Measurements from ENCODE around the gene GRB2.
A peak's percentile ranks its signal among the peaks of the same experiment; 100 is the strongest.
"Not testable (repeated sequence)": the region's sequence is repeated elsewhere in the genome, so short reads cannot be mapped to it uniquely, and the experiment has no call there.

Gene GRB2

DNA sequence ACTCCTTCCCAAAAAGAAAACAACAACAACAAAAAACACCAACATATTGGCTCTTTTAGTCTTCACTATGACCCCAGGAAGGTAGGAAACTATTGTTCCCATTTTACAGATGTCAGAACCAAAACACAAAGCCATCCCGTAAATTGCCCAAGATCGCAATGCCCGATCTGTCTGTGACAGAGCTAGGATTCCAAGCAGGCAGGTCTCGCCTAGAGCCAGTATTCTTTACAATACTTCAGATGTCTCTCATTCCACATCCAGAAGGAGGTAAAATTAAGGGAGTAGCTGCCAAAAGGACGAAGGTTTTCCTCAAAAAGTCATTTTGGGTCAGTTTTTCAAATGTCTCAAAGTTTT, 21.7 kb downstream of the GRB2 start:
- H3K4me1 Mint-ChIP-seq (ENCODE audit: low read depth) = peaks cover 55% of the 10 kb centered on the region
- no peaks in the 10 kb centered on the region for H3K27me3 Mint-ChIP-seq
- H3K36me3 Mint-ChIP-seq (ENCODE audit: low read depth) = peaks cover 21% of the 10 kb centered on the region
- H3K9me3 Mint-ChIP-seq = no peaks in the 10 kb centered on the region
- peak overlapping the region; percentile 7 for H3K27ac Mint-ChIP-seq
- no peak overlapping the region for H3K4me3 Mint-ChIP-seq

DNA sequence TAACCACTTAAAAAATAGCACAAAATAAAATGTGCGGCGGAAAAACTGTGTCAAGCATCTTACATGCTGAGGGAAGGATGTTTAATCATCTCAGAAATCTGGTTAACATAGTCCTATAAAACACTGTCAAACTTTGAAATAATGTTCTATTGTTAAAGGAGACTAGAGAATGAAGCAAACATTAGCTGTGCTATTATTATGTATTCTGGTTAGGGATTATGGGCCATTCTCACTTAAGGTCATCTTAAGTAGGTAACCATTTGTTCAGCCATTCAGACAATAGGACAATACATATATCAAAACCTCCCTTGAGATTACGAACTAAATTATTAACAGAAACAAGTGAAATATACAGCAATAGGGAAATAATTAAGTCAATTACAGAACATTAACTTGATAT, 24.7 kb downstream of the GRB2 start:
- H3K4me1 Mint-ChIP-seq (ENCODE audit: low read depth) = peaks cover 52% of the 10 kb centered on the region
- H3K9me3 Mint-ChIP-seq = no peaks in the 10 kb centered on the region
- H3K27me3 Mint-ChIP-seq = no peaks in the 10 kb centered on the region
- no peak overlapping the region for H3K4me3 Mint-ChIP-seq
- peaks cover 25% of the 10 kb centered on the region for H3K36me3 Mint-ChIP-seq (ENCODE audit: low read depth)
- H3K27ac Mint-ChIP-seq = peak overlapping the region; percentile 45

DNA sequence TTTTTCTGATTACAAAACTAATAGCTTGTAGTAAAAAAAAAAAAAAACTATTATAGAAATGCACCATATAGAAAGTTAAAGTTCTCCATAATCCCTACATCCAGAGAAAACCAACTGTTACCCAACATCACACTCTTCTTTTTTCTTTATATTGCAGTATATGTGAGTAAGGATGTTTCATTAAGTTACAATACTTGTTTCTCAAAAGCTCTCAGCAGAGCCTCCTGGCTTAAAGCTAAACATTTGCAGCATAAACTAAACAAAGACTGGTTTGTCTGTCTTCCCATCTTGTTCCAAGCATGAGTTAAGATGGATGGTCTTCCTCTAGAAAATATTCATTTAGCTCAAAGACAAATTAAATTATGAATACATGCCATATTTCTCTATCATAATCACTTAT, 25.2 kb downstream of the GRB2 start:
- Mint-ChIP-seq H3K27ac (peak overlapping the region; percentile 45), H3K4me3 (no peak overlapping the region), H3K9me3 (no peaks in the 10 kb centered on the region), H3K4me1 (ENCODE audit: low read depth) (peaks cover 54% of the 10 kb centered on the region), H3K36me3 (ENCODE audit: low read depth) (peaks cover 27% of the 10 kb centered on the region), H3K27me3 (no peaks in the 10 kb centered on the region)

- not testable (repeated sequence) for H3K27me3 Mint-ChIP-seq, H3K9me3 Mint-ChIP-seq, H3K27ac Mint-ChIP-seq, H3K4me3 Mint-ChIP-seq
- peaks cover 56% of the 10 kb centered on the region for H3K4me1 Mint-ChIP-seq (ENCODE audit: low read depth)
- H3K36me3 Mint-ChIP-seq (ENCODE audit: low read depth) = peaks cover 34% of the 10 kb centered on the region
Observed at GRCh38 chr17:75379426-75379825, 26.1 kb downstream of the GRB2 start.

GRCh38 chr17:75373280-75373679, 32.2 kb downstream of the GRB2 start:
- no peaks in the 10 kb centered on the region for H3K27me3 Mint-ChIP-seq
- peaks cover 49% of the 10 kb centered on the region for H3K36me3 Mint-ChIP-seq (ENCODE audit: low read depth)
- peak overlapping the region; percentile 58 for H3K27ac Mint-ChIP-seq
- H3K9me3 Mint-ChIP-seq = no peaks in the 10 kb centered on the region
- H3K4me3 Mint-ChIP-seq = no peak overlapping the region
- H3K4me1 Mint-ChIP-seq (ENCODE audit: low read depth) = peaks cover 65% of the 10 kb centered on the region

DNA sequence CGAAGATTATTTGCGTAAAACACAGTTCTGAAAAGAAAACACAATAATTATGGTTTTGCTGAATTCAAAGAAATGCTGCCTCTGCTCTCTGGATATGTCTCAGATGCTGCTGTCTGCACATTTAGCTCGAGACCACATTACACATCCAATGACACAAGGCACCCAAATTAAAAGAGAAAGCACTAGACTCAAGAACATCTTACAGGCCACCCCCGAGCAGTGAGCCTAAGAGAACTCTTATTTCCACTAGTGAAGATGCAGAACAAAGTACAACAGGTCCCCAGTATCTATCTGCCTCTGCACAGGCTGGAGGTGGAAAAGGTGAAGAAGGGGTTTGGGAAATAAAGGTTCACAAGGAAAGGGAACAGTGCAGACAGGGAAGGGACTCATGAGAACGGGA, 33.5 kb downstream of the GRB2 start:
- no peaks in the 10 kb centered on the region for H3K27me3 Mint-ChIP-seq
- H3K4me1 Mint-ChIP-seq (ENCODE audit: low read depth) = peaks cover 76% of the 10 kb centered on the region
- H3K36me3 Mint-ChIP-seq (ENCODE audit: low read depth) = peaks cover 43% of the 10 kb centered on the region
- no peak overlapping the region for H3K4me3 Mint-ChIP-seq
- no peak overlapping the region for H3K27ac Mint-ChIP-seq
- no peaks in the 10 kb centered on the region for H3K9me3 Mint-ChIP-seq

GRCh38 chr17:75371339-75371738, 34.1 kb downstream of the GRB2 start:
- peaks cover 37% of the 10 kb centered on the region for H3K36me3 Mint-ChIP-seq (ENCODE audit: low read depth)

GRCh38 chr17:75370286-75370915, 35.1 kb downstream of the GRB2 start:
- Mint-ChIP-seq H3K27ac (no peak overlapping the region), H3K4me1 (ENCODE audit: low read depth) (peaks cover 82% of the 10 kb centered on the region), H3K9me3 (no peaks in the 10 kb centered on the region), H3K36me3 (ENCODE audit: low read depth) (peaks cover 31% of the 10 kb centered on the region), H3K4me3 (no peak overlapping the region), H3K27me3 (no peaks in the 10 kb centered on the region)

More at GRCh38 chr17:75371339-75371738, 34.1 kb downstream of the GRB2 start:
- H3K4me3 Mint-ChIP-seq = peak overlapping the region; percentile 6
- H3K4me1 Mint-ChIP-seq (ENCODE audit: low read depth) = peaks cover 79% of the 10 kb centered on the region
- no peaks in the 10 kb centered on the region for H3K27me3 Mint-ChIP-seq
- no peaks in the 10 kb centered on the region for H3K9me3 Mint-ChIP-seq
- peak overlapping the region; percentile 45 for H3K27ac Mint-ChIP-seq

DNA sequence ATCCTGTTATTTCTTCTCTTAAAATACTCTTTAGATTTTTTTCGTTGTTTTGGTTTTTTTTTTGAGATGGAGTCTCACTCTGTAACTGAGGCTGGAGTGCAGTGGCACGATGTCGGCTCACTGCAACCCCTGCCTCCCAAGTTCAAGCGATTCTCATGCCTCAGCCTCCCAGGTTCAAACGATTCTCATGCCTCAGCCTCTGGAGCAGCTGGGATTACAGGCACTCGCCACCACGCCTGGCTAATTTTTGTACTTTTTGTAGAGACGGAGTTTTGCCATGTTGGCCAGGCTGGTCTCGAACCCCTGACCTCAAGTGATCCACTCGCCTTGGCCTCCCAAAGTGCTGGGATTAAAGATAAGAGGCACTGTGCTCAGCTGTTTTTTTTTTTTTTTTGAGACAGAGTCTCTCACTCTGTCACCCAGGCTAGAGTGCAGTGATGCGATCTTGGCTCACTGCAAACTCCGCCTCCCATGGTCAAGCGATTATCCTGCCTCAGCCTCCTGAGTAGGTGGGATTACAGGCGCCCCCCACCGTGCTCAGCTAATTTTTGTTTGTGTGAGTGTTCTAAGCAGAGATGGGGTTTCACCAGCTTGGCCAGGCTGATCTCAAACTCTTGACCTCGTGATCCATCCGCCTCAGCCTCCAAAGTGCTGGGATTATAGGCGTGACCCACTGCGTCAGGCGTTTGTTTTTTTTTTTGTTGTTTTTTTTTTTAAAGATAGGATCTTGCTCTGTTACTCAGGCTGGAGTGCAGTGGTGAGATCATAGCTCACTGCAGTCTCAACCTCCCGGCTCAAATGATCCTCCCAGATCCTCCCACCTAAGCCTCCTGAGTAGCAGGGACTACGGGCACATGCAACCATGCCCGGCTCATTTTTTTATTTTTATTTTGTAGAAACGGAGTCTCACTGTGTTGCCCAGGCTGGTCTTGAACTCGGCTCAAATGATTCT, 37.4 kb downstream of the GRB2 start:
- Mint-ChIP-seq H3K4me1 (ENCODE audit: low read depth) (peaks cover 96% of the 10 kb centered on the region), H3K36me3 (ENCODE audit: low read depth) (peaks cover 19% of the 10 kb centered on the region)
- H3K27me3 Mint-ChIP-seq, H3K9me3 Mint-ChIP-seq, H3K27ac Mint-ChIP-seq, H3K4me3 Mint-ChIP-seq: not testable (repeated sequence)

DNA sequence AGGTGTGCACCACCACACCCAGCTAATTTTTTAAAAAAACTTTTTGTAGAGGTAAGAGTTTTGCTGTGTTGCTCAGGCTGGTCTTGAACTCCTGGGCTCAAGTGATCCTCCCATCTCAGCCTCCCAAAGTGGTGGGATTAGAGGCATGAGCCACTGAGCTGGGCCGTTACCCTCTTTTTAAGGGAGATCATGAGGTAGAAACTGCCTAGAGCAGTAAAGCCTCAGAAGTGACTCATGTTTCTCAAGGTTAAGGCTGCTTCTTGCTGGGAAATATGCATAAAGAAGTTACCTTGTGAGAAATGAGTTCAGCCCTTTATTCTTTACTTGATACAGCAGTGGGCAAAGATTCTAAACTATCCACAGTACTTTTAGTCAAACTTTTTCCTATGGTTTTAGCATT, 38.2 kb downstream of the GRB2 start:
- Mint-ChIP-seq H3K27me3 (no peaks in the 10 kb centered on the region), H3K4me3 (peak overlapping the region; percentile 27), H3K36me3 (ENCODE audit: low read depth) (peaks cover 19% of the 10 kb centered on the region), H3K27ac (peak overlapping the region; percentile 38), H3K9me3 (no peaks in the 10 kb centered on the region), H3K4me1 (ENCODE audit: low read depth) (peaks cover 96% of the 10 kb centered on the region)

- Mint-ChIP-seq H3K36me3 (ENCODE audit: low read depth) (peaks cover 17% of the 10 kb centered on the region), H3K27me3 (no peaks in the 10 kb centered on the region), H3K4me1 (ENCODE audit: low read depth) (peaks cover 96% of the 10 kb centered on the region), H3K9me3 (no peaks in the 10 kb centered on the region), H3K27ac (no peak overlapping the region), H3K4me3 (no peak overlapping the region)
Observed at GRCh38 chr17:75366432-75366831, 39.0 kb downstream of the GRB2 start.

GRCh38 chr17:75365931-75366275, 39.6 kb downstream of the GRB2 start:
- Mint-ChIP-seq H3K9me3 (no peaks in the 10 kb centered on the region), H3K4me3 (peak overlapping the region; percentile 40), H3K27ac (peak overlapping the region; percentile 74), H3K27me3 (no peaks in the 10 kb centered on the region), H3K4me1 (ENCODE audit: low read depth) (peaks cover 96% of the 10 kb centered on the region), H3K36me3 (ENCODE audit: low read depth) (peaks cover 14% of the 10 kb centered on the region)

DNA sequence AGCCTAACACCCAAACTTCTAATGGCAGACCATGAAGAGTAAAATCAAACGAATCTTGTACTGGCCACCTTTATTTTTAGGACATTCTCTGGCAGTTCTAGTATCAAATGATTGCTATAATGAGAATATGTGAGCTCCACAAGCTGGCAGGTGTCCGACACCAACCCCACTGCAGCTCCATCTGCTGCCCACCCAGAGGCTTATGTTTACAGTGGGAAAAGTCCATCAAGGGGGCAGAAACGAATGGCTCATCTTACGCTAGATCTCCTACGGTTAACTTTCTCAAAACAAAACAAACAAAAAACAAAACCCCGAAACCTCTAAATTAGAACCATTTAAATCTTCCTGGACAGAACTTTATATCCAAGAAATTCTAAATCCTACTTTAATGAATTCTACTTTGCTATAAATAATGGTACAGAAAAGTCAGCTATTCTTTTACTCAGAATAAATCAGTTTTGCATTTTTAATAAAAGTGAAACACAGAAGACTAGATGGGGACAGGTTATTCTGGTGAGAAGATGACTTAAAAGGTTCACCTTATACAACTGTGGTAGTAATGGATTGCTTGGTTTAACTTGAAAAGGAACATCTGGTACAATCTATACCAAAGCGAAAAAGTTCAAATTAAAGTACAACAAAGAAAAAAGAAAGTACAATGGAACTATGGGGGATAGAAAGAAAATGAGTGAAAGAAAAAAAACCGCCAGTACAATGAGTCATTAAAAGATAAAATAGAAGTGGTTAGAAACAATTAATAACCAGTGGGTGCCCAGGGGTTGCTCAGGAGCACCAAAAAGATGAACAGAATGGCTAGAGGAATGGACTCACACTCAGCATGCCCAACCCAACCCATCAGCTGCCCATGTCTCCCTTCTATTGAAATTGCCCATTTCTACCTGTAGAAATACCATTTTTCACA, 40.2 kb downstream of the GRB2 start:
- Mint-ChIP-seq H3K4me1 (ENCODE audit: low read depth) (peaks cover 96% of the 10 kb centered on the region), H3K4me3 (peak overlapping the region; percentile 40), H3K9me3 (no peaks in the 10 kb centered on the region), H3K27ac (peak overlapping the region; percentile 74), H3K36me3 (ENCODE audit: low read depth) (peaks cover 8% of the 10 kb centered on the region), H3K27me3 (no peaks in the 10 kb centered on the region)

- Mint-ChIP-seq H3K4me3 (no peak overlapping the region), H3K9me3 (no peaks in the 10 kb centered on the region), H3K27ac (no peak overlapping the region), H3K4me1 (ENCODE audit: low read depth) (peaks cover 95% of the 10 kb centered on the region), H3K27me3 (no peaks in the 10 kb centered on the region), H3K36me3 (ENCODE audit: low read depth) (peaks cover 8% of the 10 kb centered on the region)
Observed at GRCh38 chr17:75364078-75364477, 41.4 kb downstream of the GRB2 start.

- Mint-ChIP-seq H3K4me1 (ENCODE audit: low read depth) (peaks cover 87% of the 10 kb centered on the region), H3K4me3 (peak overlapping the region; percentile 22), H3K9me3 (no peaks in the 10 kb centered on the region), H3K27ac (peak overlapping the region; percentile 63), H3K36me3 (ENCODE audit: low read depth) (peaks cover 11% of the 10 kb centered on the region), H3K27me3 (no peaks in the 10 kb centered on the region)
Observed at GRCh38 chr17:75361996-75362395, 43.5 kb downstream of the GRB2 start.
